NCI-H2107 treated with DMSO at 0.1 percent for 48 hours (cell line): ENCODE results near the gene MUC4.
"Not testable (repeated sequence)": the region's sequence is repeated elsewhere in the genome, so short reads cannot be mapped to it uniquely, and the experiment has no call there.

Experiments
- DNase-seq: peaks from one replicate; lab custom pipeline; 2025; ENCODE audit not compliant: unreplicated experiment; lab: John Stamatoyannopoulos, UW

MUC4 gene

DNA sequence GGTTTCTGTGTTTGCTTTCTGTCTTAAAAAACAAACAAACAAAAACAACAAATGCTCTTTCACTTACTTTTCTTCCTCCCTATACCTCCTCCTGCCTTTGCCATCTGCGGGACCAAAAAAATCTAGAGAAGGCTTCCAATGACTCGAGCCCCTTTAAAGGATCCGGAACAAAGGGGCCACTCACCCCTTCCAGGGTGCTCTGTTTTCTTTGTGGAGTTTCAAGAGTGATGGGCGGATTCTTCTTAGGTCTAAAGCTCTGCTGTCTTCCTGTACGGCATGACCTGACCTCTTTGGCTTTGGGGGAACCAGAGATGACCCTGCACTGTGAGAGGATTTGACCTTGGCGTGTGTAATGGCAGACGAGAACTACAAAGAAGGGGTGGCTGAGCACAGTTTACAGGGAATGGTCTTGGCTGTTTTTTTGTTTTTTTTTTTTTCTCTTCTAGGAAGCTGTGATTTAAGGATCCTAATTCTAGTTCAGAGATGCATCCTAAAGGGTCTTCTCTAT is 93.2 kb downstream of the MUC4 start:
- no peak for DNase-seq

DNA sequence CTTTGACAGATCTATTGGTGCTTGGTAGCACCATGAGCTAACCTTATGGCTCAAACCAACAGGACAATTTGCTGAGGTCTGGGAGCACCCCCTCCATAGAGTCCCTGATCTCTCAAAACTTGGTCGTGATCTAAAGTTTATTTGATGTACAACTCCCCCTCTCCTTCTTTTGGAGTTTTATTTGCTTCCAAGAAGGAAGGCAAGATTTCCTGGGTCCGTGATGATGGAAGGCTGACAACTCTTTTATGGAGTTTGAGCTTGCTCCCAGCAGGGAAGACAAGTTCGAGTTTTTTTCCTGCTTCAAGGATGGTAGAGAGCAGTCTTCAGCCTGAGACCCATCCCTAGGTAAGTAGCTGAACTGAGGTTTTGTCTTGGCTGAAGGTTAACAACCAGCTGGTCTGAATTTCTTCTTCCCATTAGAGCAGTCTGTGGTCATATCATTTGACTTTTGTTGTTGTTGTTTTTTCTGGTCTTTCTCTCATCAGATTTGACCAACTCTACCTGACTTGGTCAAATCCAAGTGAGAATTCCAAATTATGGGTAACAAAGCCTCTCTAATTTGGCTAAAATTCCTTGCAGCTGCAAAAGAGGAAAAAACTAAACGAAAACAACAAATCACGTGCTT is 93.8 kb downstream of the MUC4 start:
- DNase-seq = no peak

DNA sequence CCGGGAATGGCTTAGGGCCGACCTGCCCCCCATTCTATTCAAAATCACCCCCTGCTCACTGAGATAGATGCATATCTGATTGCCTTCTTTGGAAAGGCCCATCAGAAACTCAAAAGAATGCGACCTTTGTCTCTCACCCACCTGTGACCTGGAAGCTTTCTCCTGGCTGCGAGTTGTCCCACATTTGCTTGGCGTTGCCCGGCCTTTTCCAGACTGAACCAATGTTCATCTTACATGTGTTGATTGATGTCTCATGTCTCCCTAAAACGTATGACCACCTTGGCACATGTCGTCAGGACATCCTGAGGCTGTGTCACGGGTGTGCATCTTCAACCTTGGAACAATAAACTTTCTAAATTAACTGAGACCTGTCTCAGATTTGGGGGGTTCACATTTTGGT is 94.3 kb downstream of the MUC4 start:
- DNase-seq = no peak

DNA sequence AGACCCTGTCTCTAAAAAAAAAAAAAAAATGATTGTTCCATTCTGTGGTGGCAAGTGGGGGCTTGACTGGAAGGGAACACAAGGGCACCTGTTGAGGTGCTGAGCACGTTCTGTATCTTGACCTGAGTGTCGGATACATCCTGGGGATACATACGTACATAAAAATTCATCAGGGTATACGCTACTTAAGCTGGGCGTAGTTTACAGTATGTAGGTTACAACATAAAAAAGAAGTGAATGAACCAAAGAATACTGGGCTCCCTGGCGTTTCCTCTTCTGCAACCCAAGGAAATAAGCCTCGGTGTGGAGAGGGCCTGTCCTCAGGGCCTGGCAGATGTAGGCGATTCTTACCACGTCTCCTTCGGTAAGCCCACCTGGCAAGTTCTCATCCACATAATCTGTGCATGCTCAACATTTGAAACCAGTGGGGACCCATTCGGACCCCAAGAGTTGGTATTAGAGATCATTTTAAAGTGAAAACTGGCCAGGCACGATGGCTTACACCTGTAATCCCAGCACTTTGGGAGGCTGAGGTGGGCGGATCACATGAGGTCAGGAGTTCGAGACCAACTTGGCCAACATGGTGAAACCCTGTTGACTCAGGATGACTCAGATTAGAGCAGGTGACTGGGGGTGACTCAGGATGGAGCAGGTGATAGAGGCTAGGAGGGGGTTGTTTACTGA is 96.0 kb downstream of the MUC4 start:
- DNase-seq = no peak

GRCh38 chr3:195715134-195715533 is 96.6 kb downstream of the MUC4 start:
- no peak for DNase-seq

DNA sequence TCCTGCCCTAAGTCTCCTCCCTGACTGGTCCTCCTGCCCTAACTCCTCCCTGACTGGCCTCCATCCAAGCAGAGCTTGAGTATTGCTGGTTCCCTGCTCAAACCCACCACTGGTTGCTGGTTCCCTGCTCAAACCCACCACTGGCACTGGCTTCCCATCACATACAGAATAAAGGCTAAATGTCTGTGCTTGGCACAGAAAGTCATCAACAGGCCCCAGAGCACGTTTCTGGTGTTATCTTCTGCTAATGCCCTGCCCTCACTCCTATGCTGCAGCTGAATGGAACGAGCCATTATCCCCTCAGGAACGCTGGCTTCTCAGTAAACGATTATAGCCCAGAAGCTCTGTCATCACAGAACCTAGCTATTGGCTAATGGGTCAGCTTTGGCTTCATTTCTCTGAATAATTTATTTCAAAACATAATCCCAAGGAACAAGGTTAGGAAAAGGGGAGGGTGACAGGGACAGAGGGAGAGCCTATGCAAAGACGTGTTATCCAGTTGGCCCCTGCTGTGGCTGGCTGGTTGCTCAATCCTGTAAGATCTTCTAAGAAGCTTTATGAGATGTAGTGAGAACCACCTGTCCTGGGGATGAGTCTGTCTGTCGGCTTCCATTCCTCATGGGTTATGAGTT is 97.2 kb downstream of the MUC4 start:
- no peak for DNase-seq

DNA sequence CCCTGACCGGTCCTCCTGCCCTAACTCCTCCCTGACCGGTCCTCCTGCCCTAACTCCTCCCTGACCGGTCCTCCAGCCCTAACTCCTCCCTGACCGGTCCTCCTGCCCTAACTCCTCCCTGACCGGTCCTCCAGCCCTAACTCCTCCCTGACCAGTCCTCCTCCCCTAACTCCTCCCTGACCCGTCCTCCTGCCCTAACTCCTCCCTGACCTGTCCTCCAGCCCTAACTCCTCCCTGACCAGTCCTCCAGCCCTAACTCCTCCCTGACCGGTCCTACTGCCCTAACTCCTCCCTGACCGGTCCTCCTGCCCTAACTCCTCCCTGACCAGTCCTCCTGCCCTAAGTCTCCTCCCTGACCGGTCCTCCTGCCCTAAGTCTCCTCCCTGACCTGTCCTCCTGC is 98.6 kb downstream of the MUC4 start:
- DNase-seq = not testable (repeated sequence)

DNA sequence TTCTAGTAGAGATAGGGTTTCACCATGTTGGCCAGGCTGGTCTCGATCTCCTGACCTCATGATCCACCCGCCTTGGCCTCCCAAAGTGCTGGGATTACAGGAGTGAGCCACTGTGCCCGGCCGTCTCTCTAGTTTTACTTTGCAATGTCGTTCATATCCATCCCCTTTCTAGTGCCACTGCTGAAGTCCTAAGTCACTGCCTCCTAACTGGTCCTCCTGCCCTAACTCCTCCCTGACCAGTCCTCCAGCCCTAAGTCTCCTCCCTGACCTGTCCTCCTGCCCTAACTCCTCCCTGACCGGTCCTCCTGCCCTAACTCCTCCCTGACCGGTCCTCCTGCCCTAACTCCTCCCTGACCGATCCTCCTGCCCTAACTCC is 99.2 kb downstream of the MUC4 start:
- DNase-seq = not testable (repeated sequence)

DNA sequence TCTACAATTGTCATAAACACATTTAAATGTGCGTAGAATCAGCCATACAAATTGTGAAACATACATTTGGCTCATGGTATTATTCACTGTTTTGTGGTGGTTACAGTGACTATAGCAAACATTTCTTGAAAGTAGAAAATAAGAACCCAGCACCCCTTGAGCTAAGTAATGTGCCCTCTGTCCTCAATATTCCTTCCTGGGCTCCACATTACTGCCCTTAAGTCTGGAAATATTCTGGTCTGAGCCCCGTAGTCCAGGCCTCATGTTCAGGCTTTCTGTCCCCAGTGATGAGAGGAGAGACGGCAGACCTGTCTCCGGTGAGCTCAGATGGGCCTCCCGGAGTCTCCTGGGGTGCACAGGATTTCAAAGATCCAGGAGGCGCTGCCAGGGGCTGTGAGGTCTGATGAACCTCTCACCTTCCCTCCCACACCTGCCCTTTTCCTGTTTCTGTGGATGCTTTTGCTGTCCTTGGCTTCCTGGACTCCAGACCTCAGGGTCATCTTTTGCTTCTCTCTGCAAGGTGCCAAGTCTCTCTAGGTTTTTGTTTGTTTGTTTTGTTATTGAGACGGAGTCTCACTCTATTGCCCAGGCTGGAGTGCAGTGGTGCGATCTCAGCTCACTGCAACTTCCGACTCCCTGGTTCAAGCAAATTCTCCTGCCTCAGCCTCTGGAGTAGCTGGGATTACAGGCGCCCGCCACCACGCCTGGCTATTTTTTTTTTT is 99.8 kb downstream of the MUC4 start:
- DNase-seq = no peak

GRCh38 chr3:195711091-195711812 is 100.5 kb downstream of the MUC4 start:
- DNase-seq = not testable (repeated sequence)

DNA sequence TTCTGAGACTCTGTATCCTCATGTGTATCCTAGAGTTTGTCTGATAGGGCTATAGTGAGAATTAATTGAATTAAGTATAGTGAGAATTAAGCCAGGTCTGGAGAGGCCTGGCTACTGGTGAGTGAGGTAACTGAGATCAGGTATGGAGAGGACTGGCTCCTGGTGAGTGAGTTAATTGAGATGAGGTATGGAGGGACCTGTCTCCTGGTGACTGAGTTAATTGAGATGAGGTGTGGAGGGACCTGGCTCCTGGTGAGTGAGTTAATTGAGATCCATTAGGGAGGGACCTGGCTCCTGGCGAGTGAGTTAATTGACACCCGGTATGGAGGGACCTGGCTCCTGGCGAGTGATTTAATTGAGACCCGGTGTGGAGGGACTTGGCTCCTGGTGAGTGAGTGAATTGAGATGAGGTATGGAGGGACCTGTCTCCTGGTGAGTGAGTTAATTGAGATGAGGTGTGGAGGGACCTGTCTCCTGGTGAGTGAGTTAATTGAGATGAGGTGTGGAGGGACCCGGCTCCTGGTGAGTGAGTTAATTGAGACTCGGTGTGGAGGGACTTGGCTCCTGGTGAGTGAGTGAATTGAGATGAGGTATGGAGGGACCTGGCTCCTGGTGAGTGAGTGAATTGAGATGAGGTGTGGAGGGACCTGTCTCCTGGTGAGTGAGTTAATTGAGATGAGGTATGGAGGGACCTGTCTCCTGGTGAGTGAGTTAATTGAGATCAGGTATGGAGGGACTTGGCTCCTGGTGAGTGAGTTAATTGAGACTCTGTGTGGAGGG is 101.4 kb downstream of the MUC4 start:
- DNase-seq = not testable (repeated sequence)

DNA sequence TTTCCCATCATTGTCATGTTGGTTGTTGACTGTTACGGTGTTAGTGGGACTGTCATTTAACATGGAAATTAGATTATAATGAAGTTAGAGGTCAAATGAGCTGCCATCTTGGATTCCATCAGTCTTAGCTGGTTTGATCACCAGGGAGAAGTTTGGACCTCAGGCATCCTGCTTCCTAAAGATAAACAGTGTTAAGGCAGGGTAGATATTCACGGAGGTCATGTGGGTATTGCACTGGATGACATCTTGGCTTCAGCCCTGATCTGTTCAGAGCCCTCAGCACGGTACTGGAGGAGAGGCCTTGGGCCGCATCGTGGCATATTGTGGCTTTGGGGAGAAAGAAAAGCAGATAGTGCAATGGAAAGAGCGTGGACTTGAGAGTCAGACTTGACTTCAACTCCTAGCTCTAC is 102.0 kb downstream of the MUC4 start:
- no peak for DNase-seq

GRCh38 chr3:195708626-195709481 is 102.9 kb downstream of the MUC4 start:
- DNase-seq = no peak

DNA sequence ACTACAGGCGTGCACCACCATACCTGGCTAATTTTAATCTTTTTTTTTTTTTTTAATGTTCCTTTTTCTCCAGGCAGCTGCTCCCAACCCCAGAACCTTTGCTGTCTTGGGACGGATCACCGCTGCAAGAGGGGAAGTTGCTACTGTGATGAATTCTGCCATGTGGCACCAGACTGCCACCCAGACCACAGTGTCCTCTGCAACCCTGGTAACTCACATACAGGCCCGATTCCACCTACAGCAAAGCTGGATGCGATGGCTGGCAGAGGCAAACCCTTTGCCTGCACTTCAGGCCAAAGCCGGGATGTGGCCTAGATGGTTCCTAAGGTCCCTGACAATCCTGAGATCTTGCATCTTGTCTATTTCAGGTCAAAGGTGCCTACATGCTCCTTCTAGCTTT is 103.7 kb downstream of the MUC4 start:
- DNase-seq = no peak

GRCh38 chr3:195705081-195705991 is 106.4 kb downstream of the MUC4 start:
- DNase-seq = no peak

GRCh38 chr3:195704433-195704999 is 107.2 kb downstream of the MUC4 start:
- no peak for DNase-seq

GRCh38 chr3:195703776-195704175 is 108.0 kb downstream of the MUC4 start:
- no peak for DNase-seq
